Measurements from ENCODE around the gene FREM2.

The FREM2 gene

GRCh38 chr13:38898481-38898880 lies 211.6 kb downstream of the FREM2 start:
- no peak for DNase-seq (ENCODE audit: low read depth)

GRCh38 chr13:38899571-38899970 lies 212.7 kb downstream of the FREM2 start:
- DNase-seq (ENCODE audit: low read depth): no peak

GRCh38 chr13:38900188-38900587 lies 213.3 kb downstream of the FREM2 start:
- DNase-seq (ENCODE audit: low read depth): no peak

DNA sequence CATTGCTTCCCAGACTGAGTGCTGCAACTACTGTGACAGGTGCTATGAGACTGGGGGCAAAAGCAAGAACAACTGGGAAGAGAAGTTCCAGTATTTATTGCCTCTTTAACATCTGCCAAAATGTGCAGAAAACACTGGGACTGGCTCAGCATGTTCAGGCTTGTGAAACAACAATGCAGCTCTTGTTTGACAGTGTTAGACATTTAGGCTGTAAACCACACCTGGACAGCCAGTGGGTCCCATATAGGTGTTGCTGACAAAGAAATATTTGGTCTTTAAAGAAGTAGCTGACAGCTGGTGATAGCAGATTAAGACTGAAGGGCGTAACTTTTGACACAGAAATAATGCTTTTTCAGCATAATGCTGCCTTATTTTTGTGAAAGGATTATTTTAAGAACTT lies 215.7 kb downstream of the FREM2 start:
- no peak for DNase-seq (ENCODE audit: low read depth)

DNA sequence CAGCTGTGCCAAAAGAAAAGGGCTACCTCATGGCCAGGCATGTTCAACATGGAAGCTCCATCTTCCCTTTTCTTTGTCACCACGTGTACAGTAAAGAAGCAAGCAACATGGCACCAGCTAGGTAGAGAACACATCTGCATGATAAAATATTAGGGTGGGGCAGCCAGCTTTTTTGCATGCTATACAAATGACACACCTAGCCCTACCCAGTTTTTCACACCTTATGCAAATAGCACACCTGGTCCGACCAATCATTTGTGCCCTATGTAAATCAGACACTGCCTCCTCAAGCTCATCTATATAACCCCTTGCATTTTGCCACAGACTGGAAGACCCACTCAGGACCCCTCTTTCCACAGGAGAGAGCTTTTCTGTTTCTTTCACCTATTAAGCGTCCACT lies 218.2 kb downstream of the FREM2 start:
- no peak for DNase-seq (ENCODE audit: low read depth)

DNA sequence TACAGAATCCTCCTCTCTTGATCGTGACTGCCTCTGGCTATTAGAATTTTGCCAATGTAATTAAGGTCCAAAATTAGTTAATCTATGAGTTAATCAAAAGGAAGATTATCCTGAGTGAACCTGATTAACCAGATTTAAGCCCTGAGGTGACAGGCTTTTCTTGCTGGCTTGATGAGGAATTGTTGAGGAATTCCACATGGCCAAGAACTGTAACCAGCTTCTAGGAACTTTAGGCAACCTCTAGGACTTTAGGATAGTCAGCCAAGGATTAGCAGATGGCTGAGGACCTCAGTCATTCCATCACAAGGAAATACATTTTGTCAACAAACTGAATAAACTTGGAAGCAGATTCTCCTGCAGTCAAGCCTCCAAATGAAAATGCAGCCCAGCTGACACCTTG lies 219.0 kb downstream of the FREM2 start:
- DNase-seq (ENCODE audit: low read depth): no peak

DNA sequence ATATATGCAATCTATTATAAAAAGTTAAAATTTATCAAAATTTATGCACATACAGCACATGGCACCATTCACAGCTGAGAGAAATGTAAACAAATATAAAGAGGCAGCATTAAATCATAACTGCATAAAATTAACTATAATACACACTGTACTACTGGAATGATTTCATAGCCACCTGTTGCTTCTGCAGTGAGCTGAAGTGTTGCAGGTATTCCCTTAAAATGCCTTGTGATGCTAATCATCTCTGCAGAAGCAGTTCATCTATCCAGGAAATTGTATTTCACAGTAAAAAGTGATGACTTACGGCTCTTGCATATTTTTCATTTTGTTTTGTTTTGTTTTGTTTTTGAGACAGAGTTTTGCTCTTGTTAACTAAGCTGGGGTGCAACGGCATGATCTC lies 221.7 kb downstream of the FREM2 start:
- DNase-seq (ENCODE audit: low read depth): no peak

GRCh38 chr13:38914070-38914469 lies 227.2 kb downstream of the FREM2 start:
- DNase-seq (ENCODE audit: low read depth): no peak

- DNase-seq (ENCODE audit: low read depth): no peak
Observed at GRCh38 chr13:38921081-38921480, 234.2 kb downstream of the FREM2 start.

DNA sequence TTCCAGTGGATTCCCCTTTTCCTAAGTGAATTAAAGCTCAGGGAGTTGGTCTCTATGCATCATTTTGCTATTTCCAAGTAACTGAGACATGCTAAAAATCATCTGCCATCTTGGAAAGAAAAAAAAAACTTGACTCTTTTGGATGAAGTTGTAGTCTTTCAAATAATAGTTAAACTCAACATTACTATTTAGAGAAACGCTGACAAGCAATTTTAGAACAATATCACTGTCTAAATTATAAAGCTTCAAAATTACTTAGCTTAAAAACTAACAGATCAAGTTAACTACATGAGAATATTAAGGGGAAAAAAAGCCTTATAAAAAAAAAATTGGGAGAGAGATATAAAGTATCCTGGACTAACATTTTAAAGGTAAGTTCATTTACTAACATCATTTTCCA lies 235.3 kb downstream of the FREM2 start:
- DNase-seq (ENCODE audit: low read depth): no peak

GRCh38 chr13:38933786-38934185 lies 246.9 kb downstream of the FREM2 start:
- no peak for DNase-seq (ENCODE audit: low read depth)

All from EH (cell line).